Thymus (tissue), 11 donors: ENCODE results near the gene NDOR1. TPM values are rescaled to one million over a fixed set of nuclear protein-coding genes. Genes with fewer than 3 reads are reported as not detected.

ENCODE experiments used
- DNase-seq, 9 donors: peaks; one replicate each; pipeline ENCODE4 v3.0.0-alpha.2; 2013; ENCODE audit warnings: low spot score in 9 of 9, low read depth in 6 of 9, missing footprints in 1 of 9
- H3K27ac ChIP-seq, 2 donors: one replicate each; pipeline ENCODE4 v1.5.1; 2013; ENCODE audit warnings: control low read depth in 1 of 2, low read depth in 1 of 2, low read length in 1 of 2, mild to moderate bottlenecking in 1 of 2, moderate library complexity in 1 of 2
- H3K27me3 ChIP-seq, 2 donors: one replicate each; pipeline ENCODE4 v1.5.1; 2013; ENCODE audit warnings: low read length in 1 of 2; ENCODE audit not compliant: control insufficient read depth in 2 of 2, insufficient read depth in 1 of 2
- H3K36me3 ChIP-seq, 2 donors: one replicate each; pipeline ENCODE4 v1.5.1; 2013; ENCODE audit warnings: low read length in 1 of 2, mild to moderate bottlenecking in 1 of 2, moderate library complexity in 1 of 2; ENCODE audit not compliant: control insufficient read depth in 2 of 2, insufficient read depth in 2 of 2
- H3K4me1 ChIP-seq, 2 donors: one replicate each; pipeline ENCODE4 v1.5.1; 2013; ENCODE audit warnings: low read length in 2 of 2; ENCODE audit not compliant: control insufficient read depth in 2 of 2, insufficient read depth in 2 of 2
- H3K4me3 ChIP-seq, 2 donors: one replicate each; pipeline ENCODE4 v1.5.1; 2013; ENCODE audit warnings: low read length in 2 of 2, control low read depth in 1 of 2, mild to moderate bottlenecking in 1 of 2
- H3K9me3 ChIP-seq, 2 donors: one replicate each; pipeline ENCODE4 v1.5.1; 2013; ENCODE audit warnings: low read length in 1 of 2, mild to moderate bottlenecking in 1 of 2; ENCODE audit not compliant: control insufficient read depth in 2 of 2, insufficient read depth in 1 of 2
- WGBS: extraction: QIAGEN DNeasy Blood & Tissue Kit; methylation state at CpG from one replicate; pipeline ENCODE4 v1.1.7; 2013; 5-methylcytosine and 5-hydroxymethylcytosine counted together
- polyA plus RNA-seq: library from polyadenylated mRNA; stranded (reverse); fragments of 200-250 nt; gene quantifications from one replicate; pipeline ENCODE4 v1.2.3, GENCODE V29; 2013
- total RNA-seq: library from RNA; stranded (reverse); fragments of 120-200 nt; gene quantifications from one replicate; pipeline ENCODE4 v1.2.4, GENCODE V29; 2013
- donor health status: healthy.

NDOR1 gene
- total and polyA plus RNA-seq, 2 donors = 4.7 to 20.4 TPM

GRCh38 chr9:137201205-137201868 is 4.2 kb upstream of the NDOR1 start:
- H3K4me1 ChIP-seq = peaks cover 24 to 27% of the 10 kb centered on the region in 2 donors
- DNase-seq = no peak
- peak overlapping the region; percentile 45 to 72 for H3K27ac ChIP-seq
- 34% methylated on average over 23 of the region's 23 CpGs for WGBS
- peaks cover 0 to 5% of the 10 kb centered on the region in 2 donors for H3K9me3 ChIP-seq
- H3K36me3 ChIP-seq = peaks cover 0 to 4% of the 10 kb centered on the region in 2 donors
- peaks cover 10 to 25% of the 10 kb centered on the region in 2 donors for H3K27me3 ChIP-seq
- peak overlapping the region; percentile 75 to 85 for H3K4me3 ChIP-seq

DNA sequence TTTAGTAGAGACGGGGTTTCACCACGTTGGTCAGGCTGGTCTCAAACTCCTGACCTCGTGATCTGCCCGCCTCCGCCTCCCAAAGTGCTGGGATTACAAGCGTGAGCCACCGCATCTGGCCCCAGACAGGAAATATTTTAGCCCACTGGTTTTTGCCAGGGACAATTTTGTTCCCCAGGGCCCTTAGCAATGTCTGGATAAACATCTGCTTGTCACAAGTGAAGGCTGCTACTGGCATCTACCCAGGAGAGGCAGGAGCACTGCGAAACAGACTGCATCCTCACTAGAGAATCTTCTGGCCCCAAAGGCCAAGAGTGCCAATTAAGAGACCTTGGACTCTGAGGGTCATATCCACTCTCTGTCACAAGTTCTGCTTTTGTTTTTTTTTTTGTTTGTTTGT is 2.5 kb upstream of the NDOR1 start:
- Histone ChIP-seq H3K27me3 (peaks cover 10 to 19% of the 10 kb centered on the region in 2 donors), H3K27ac (no peak overlapping the region), H3K4me1 (peaks cover 30 to 35% of the 10 kb centered on the region in 2 donors), H3K9me3 (peaks cover 0 to 5% of the 10 kb centered on the region in 2 donors), H3K36me3 (peaks cover 0 to 6% of the 10 kb centered on the region in 2 donors), H3K4me3 (no peak overlapping the region)
- WGBS = 96% methylated on average over 8 of the region's 8 CpGs
- DNase-seq = no peak

DNA sequence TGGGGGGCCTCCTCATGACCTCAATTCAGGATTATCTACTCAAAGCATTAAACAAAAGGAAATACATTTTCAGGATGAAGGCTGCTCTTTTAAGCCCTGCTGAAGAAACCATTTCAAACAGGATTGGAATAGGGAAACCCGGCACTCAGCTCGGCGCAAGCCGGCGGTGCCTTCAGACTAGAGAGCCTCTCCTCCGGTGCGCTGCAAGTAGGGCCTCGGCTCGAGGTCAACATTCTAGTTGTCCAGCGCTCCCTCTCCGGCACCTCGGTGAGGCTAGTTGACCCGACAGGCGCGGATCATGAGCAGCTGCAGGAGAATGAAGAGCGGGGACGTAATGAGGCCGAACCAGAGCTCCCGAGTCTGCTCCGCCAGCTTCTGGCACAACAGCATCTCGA is 772 bp upstream of the NDOR1 start:
- no peak for DNase-seq
- Histone ChIP-seq H3K27me3 (peaks cover 1 to 2% of the 10 kb centered on the region in 2 donors), H3K36me3 (peaks cover 7 to 10% of the 10 kb centered on the region in 2 donors), H3K9me3 (peaks cover 0 to 9% of the 10 kb centered on the region in 2 donors), H3K27ac (no peak overlapping the region), H3K4me3 (peak overlapping the region; percentile 84 to 92), H3K4me1 (peaks cover 27 to 35% of the 10 kb centered on the region in 2 donors)
- 24% methylated on average over 21 of the region's 21 CpGs for WGBS

GRCh38 chr9:137206602-137207001 is 1.1 kb downstream of the NDOR1 start:
- H3K27ac ChIP-seq = no peak overlapping the region

GRCh38 chr9:137211532-137211931 is 6.0 kb downstream of the NDOR1 start:
- Histone ChIP-seq H3K36me3 (peaks cover 26 to 45% of the 10 kb centered on the region in 2 donors), H3K4me1 (peaks cover 4 to 6% of the 10 kb centered on the region in 2 donors), H3K27me3 (no peaks in the 10 kb centered on the region), H3K4me3 (no peak overlapping the region), H3K27ac (no peak overlapping the region), H3K9me3 (peaks cover 0 to 3% of the 10 kb centered on the region in 2 donors)
- DNase-seq = no peak
- 89% methylated on average over 13 of the region's 13 CpGs for WGBS

More at GRCh38 chr9:137206602-137207001, 1.1 kb downstream of the NDOR1 start:
- Histone ChIP-seq H3K4me3 (peak overlapping the region in 1 of 2 donors; percentile 92), H3K36me3 (peaks cover 10 to 11% of the 10 kb centered on the region in 2 donors), H3K4me1 (peaks cover 23 to 28% of the 10 kb centered on the region in 2 donors), H3K9me3 (peaks cover 0 to 9% of the 10 kb centered on the region in 2 donors), H3K27me3 (no peaks in the 10 kb centered on the region)
- WGBS = 92% methylated on average over 7 of the region's 7 CpGs
- no peak for DNase-seq

GRCh38 chr9:137212520-137212919 is 7.0 kb downstream of the NDOR1 start:
- Histone ChIP-seq H3K4me1 (no peaks in the 10 kb centered on the region), H3K4me3 (no peak overlapping the region), H3K27ac (no peak overlapping the region), H3K27me3 (no peaks in the 10 kb centered on the region), H3K9me3 (peaks cover 0 to 3% of the 10 kb centered on the region in 2 donors), H3K36me3 (peaks cover 27 to 52% of the 10 kb centered on the region in 2 donors)
- WGBS = 96% methylated on average over 21 of the region's 21 CpGs
- DNase-seq = no peak

- 97% methylated on average over 49 of the region's 49 CpGs for WGBS
- peaks cover 27 to 52% of the 10 kb centered on the region in 2 donors for H3K36me3 ChIP-seq
- H3K9me3 ChIP-seq = peaks cover 0 to 3% of the 10 kb centered on the region in 2 donors
- no peak overlapping the region for H3K4me3 ChIP-seq
- H3K4me1 ChIP-seq = no peaks in the 10 kb centered on the region
- DNase-seq = no peak
- H3K27me3 ChIP-seq = no peaks in the 10 kb centered on the region
- no peak overlapping the region for H3K27ac ChIP-seq
Measured at GRCh38 chr9:137213160-137214060, 7.9 kb downstream of the NDOR1 start.

GRCh38 chr9:137214620-137215019 is 9.1 kb downstream of the NDOR1 start:
- no peak for DNase-seq
- H3K4me3 ChIP-seq = no peak overlapping the region
- no peaks in the 10 kb centered on the region for H3K27me3 ChIP-seq
- H3K9me3 ChIP-seq = no peaks in the 10 kb centered on the region
- 99% methylated on average over 19 of the region's 19 CpGs for WGBS
- H3K4me1 ChIP-seq = no peaks in the 10 kb centered on the region
- no peak overlapping the region for H3K27ac ChIP-seq
- H3K36me3 ChIP-seq = peaks cover 23 to 45% of the 10 kb centered on the region in 2 donors
